GM23338 (cell line): Measurements from ENCODE around the gene RAD51AP1. TPM values are rescaled to one million over a fixed set of nuclear protein-coding genes. Genes with fewer than 3 reads are reported as not detected.

Source experiments
- ATAC-seq: fragments of 200-7000 bp; cut with Tn5 transposase; 3 replicates; pipeline ENCODE4 v1.9.1; 2020
- DNase-seq: peaks from one replicate; pipeline ENCODE4 v3.0.0-alpha.2; 2015; ENCODE audit warnings: low spot score
- H2AFZ ChIP-seq: fragments of 200-600 bp; sonication (generic); 2 replicates; pipeline ENCODE4 v1.8.0; 2016; ENCODE audit warnings: antibody characterized with exemption, mild to moderate bottlenecking, moderate library complexity
- H3F3A ChIP-seq: fragments of 200-600 bp; sonication (generic); replicated peaks from 2 replicates; pipeline ENCODE4 v1.8.0; 2017; ENCODE audit warnings: antibody characterized with exemption, mixed run types, low read depth
- H3K27ac ChIP-seq: fragments of 200-600 bp; sonication (generic); 2 replicates; pipeline ENCODE4 v1.6.1; 2016; ENCODE audit warnings: low read depth
- H3K27me3 ChIP-seq: fragments of 200-600 bp; sonication (generic); 2 replicates; pipeline ENCODE4 v1.8.0; 2016; ENCODE audit warnings: mild to moderate bottlenecking, mixed run types, moderate library complexity; ENCODE audit not compliant: insufficient read depth
- H3K36me3 ChIP-seq: fragments of 200-600 bp; sonication (generic); 2 replicates; pipeline ENCODE4 v1.8.0; 2016; ENCODE audit warnings: mild to moderate bottlenecking; ENCODE audit not compliant: insufficient read depth
- H3K4me1 ChIP-seq: fragments of 200-600 bp; sonication (generic); 2 replicates; pipeline ENCODE4 v1.8.0; 2016; ENCODE audit warnings: mild to moderate bottlenecking, moderate library complexity; ENCODE audit not compliant: insufficient read depth
- H3K4me2 ChIP-seq: fragments of 200-600 bp; sonication (generic); 2 replicates; pipeline ENCODE4 v1.7.1; 2017; ENCODE audit warnings: mixed run types
- H3K4me3 ChIP-seq: fragments of 200-600 bp; sonication (generic); 2 replicates; pipeline ENCODE4 v1.6.1; 2016; ENCODE audit warnings: mixed run types
- H3K79me2 ChIP-seq: fragments of 200-600 bp; sonication (generic); replicated peaks from 2 replicates; pipeline ENCODE4 v1.8.0; 2017; ENCODE audit warnings: mild to moderate bottlenecking; ENCODE audit not compliant: insufficient read depth
- H3K9me2 ChIP-seq: fragments of 200-600 bp; sonication (generic); 2 replicates; pipeline ENCODE4 v1.8.0; 2017; ENCODE audit not compliant: insufficient read depth
- H4K20me1 ChIP-seq: fragments of 200-600 bp; sonication (generic); replicated peaks from 2 replicates; pipeline ENCODE4 v1.8.0; 2017; ENCODE audit warnings: mild to moderate bottlenecking; ENCODE audit not compliant: insufficient read depth
- H3K27ac Mint-ChIP-seq: 2 replicates; pipeline ENCODE4 v1.8.0; 2020; ENCODE audit warnings: inconsistent platforms, mild to moderate bottlenecking, moderate library complexity, mixed read lengths
- H3K27me3 Mint-ChIP-seq: 3 replicates; pipeline ENCODE4 v1.8.0; 2022; ENCODE audit warnings: low read depth, mild to moderate bottlenecking, moderate library complexity, mixed read lengths, inconsistent platforms; ENCODE audit not compliant: insufficient read depth, poor library complexity
- H3K36me3 Mint-ChIP-seq: 3 replicates; pipeline ENCODE4 v1.8.0; 2021; ENCODE audit warnings: low read depth, mild to moderate bottlenecking, inconsistent platforms, moderate library complexity, mixed read lengths
- H3K4me1 Mint-ChIP-seq: 3 replicates; pipeline ENCODE4 v1.8.0; 2020; ENCODE audit warnings: mild to moderate bottlenecking, inconsistent platforms, mixed read lengths
- H3K4me3 Mint-ChIP-seq: 3 replicates; pipeline ENCODE4 v1.8.0; 2021; ENCODE audit warnings: moderate library complexity, mild to moderate bottlenecking, inconsistent platforms, mixed read lengths
- H3K9me3 Mint-ChIP-seq: 3 replicates; pipeline ENCODE4 v1.8.0; 2020; ENCODE audit warnings: moderate library complexity, mild to moderate bottlenecking, inconsistent platforms, mixed read lengths
- CTCF ChIP-seq, 2 experiments: fragments of 200-600 bp in 1 of 2; sonication (generic) in 1 of 2; conservative IDR thresholded peaks; 2 replicates each; pipeline versions ENCODE4 v1.5.1 to v1.6.1; 2016 to 2017; ENCODE audit warnings: antibody characterized with exemption in 2 of 2, low read depth in 2 of 2, mild to moderate bottlenecking in 2 of 2, moderate library complexity in 1 of 2
- ETS1 ChIP-seq: IDR thresholded peaks from 2 replicates; pipeline ENCODE4 v1.6.1; 2016; ENCODE audit warnings: antibody characterized with exemption
- EZH2 ChIP-seq: fragments of 200-600 bp; sonication (generic); IDR thresholded peaks from one replicate; pipeline ENCODE4 v1.8.0; 2017; ENCODE audit warnings: antibody characterized with exemption, mild to moderate bottlenecking, low read depth; ENCODE audit not compliant: unreplicated experiment
- polyA plus RNA-seq: library from polyadenylated mRNA; unstranded; fragments of >200 nt; fragmentation: Nextera tagmentation; extraction: Ambion mirVana; gene quantifications from 2 replicates; pipeline ENCODE4 v1.2.1, GENCODE V29; 2016
- total RNA-seq: library from RNA; depleted of rRNA; stranded (reverse); fragments of >200 nt; shearing (Covaris generic); gene quantifications from 2 replicates; pipeline ENCODE4 v1.2.3, GENCODE V29; 2014
- TF ChIP-seq, protein P1 (sequence below): fragments of 250-450 bp; sonication (Bioruptor Pico); IDR thresholded peaks from 2 replicates; pipeline ENCODE4 v1.5.0; 2020; ENCODE audit warnings: mild to moderate bottlenecking, moderate library complexity

Gene RAD51AP1
- total and polyA plus RNA-seq, 2 experiments from 2014 or later: 75.2 to 119 TPM

DNA sequence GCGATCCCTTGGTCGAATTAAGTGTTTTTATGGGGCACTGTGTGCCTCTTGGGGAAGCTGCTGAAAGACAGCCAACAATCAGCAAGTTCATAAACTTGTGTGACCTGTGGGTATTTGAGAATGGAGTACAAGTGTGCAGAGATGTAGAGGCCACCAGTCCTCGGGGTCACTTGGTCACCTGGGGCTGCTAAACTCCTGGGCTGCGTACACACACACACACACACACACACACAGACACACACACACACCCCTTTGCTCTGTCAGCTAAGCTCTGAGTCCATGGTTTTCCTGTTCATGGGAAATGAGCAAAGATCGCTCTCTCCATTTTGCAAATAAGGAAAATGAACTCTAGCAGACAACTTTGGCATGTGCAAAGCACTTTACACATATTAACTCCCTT lies 47.8 kb downstream of the RAD51AP1 start:
- Histone ChIP-seq H3K27me3 (no peaks in the 10 kb centered on the region), H3K9me2 (no peaks in the 10 kb centered on the region), H3K4me2 (no peak overlapping the region), H3K4me1 (peaks cover 7% of the 10 kb centered on the region; the same call in 1 of the 2 replicates), H3K27ac (no peak overlapping the region), H3K79me2 (no peaks in the 10 kb centered on the region), H4K20me1 (no peaks in the 10 kb centered on the region), H2AFZ (peak overlapping the region; percentile 96), H3F3A (no peaks in the 10 kb centered on the region), H3K36me3 (no peaks in the 10 kb centered on the region), H3K4me3 (no peak overlapping the region)
- no peak for DNase-seq
- Mint-ChIP-seq H3K9me3 (no peaks in the 10 kb centered on the region), H3K27me3 (peaks cover 1% of the 10 kb centered on the region), H3K4me1 (peaks cover 11% of the 10 kb centered on the region), H3K27ac (no peak overlapping the region), H3K4me3 (no peak overlapping the region), H3K36me3 (no peaks in the 10 kb centered on the region)
- ATAC-seq: no peak
- TF ChIP-seq, protein P1, sequence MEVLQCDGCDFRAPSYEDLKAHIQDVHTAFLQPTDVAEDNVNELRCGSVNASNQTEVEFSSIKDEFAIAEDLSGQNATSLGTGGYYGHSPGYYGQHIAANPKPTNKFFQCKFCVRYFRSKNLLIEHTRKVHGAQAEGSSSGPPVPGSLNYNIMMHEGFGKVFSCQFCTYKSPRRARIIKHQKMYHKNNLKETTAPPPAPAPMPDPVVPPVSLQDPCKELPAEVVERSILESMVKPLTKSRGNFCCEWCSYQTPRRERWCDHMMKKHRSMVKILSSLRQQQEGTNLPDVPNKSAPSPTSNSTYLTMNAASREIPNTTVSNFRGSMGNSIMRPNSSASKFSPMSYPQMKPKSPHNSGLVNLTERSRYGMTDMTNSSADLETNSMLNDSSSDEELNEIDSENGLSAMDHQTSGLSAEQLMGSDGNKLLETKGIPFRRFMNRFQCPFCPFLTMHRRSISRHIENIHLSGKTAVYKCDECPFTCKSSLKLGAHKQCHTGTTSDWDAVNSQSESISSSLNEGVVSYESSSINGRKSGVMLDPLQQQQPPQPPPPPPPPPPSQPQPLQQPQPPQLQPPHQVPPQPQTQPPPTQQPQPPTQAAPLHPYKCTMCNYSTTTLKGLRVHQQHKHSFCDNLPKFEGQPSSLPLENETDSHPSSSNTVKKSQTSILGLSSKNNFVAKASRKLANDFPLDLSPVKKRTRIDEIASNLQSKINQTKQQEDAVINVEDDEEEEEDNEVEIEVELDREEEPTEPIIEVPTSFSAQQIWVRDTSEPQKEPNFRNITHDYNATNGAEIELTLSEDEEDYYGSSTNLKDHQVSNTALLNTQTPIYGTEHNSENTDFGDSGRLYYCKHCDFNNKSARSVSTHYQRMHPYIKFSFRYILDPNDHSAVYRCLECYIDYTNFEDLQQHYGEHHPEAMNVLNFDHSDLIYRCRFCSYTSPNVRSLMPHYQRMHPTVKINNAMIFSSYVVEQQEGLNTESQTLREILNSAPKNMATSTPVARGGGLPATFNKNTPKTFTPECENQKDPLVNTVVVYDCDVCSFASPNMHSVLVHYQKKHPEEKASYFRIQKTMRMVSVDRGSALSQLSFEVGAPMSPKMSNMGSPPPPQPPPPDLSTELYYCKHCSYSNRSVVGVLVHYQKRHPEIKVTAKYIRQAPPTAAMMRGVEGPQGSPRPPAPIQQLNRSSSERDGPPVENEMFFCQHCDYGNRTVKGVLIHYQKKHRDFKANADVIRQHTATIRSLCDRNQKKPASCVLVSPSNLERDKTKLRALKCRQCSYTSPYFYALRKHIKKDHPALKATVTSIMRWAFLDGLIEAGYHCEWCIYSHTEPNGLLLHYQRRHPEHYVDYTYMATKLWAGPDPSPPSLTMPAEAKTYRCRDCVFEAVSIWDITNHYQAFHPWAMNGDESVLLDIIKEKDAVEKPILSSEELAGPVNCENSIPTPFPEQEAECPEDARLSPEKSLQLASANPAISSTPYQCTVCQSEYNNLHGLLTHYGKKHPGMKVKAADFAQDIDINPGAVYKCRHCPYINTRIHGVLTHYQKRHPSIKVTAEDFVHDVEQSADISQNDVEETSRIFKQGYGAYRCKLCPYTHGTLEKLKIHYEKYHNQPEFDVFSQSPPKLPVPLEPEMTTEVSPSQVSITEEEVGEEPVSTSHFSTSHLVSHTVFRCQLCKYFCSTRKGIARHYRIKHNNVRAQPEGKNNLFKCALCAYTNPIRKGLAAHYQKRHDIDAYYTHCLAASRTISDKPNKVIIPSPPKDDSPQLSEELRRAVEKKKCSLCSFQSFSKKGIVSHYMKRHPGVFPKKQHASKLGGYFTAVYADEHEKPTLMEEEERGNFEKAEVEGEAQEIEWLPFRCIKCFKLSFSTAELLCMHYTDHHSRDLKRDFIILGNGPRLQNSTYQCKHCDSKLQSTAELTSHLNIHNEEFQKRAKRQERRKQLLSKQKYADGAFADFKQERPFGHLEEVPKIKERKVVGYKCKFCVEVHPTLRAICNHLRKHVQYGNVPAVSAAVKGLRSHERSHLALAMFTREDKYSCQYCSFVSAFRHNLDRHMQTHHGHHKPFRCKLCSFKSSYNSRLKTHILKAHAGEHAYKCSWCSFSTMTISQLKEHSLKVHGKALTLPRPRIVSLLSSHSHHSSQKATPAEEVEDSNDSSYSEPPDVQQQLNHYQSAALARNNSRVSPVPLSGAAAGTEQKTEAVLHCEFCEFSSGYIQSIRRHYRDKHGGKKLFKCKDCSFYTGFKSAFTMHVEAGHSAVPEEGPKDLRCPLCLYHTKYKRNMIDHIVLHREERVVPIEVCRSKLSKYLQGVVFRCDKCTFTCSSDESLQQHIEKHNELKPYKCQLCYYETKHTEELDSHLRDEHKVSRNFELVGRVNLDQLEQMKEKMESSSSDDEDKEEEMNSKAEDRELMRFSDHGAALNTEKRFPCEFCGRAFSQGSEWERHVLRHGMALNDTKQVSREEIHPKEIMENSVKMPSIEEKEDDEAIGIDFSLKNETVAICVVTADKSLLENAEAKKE (CRISPR knock-in tag): no peak
- no peak for TF ChIP-seq ETS1

GRCh38 chr12:4587108-4587507 lies 48.4 kb downstream of the RAD51AP1 start:
- no peaks in the 10 kb centered on the region for H3K36me3 ChIP-seq
- Mint-ChIP-seq H3K27me3 (no peaks in the 10 kb centered on the region), H3K36me3 (no peaks in the 10 kb centered on the region), H3K9me3 (no peaks in the 10 kb centered on the region), H3K4me3 (no peak overlapping the region; the same call in 2 of the 3 replicates), H3K27ac (no peak overlapping the region), H3K4me1 (peaks cover 11% of the 10 kb centered on the region)
- DNase-seq (peak; percentile 76), ATAC-seq (peak; percentile 97)
- H3K27ac ChIP-seq: no peak overlapping the region
- no peaks in the 10 kb centered on the region for H3F3A ChIP-seq
- no peak overlapping the region for H3K4me2 ChIP-seq
- no peak overlapping the region for H3K4me3 ChIP-seq
- peak overlapping the region; percentile 96 for H2AFZ ChIP-seq
- H3K79me2 ChIP-seq: no peaks in the 10 kb centered on the region
- no peaks in the 10 kb centered on the region for H3K27me3 ChIP-seq
- peak; percentile 49 to 79 for TF ChIP-seq CTCF (conservative IDR thresholded peaks at IDR 0.05; ENCODE audit: low read depth in 2 of 2)
- TF ChIP-seq EZH2: no peak
- H3K4me1 ChIP-seq: peaks cover 7% of the 10 kb centered on the region; the same call in 1 of the 2 replicates
- no peaks in the 10 kb centered on the region for H3K9me2 ChIP-seq
- no peaks in the 10 kb centered on the region for H4K20me1 ChIP-seq
